ENCODE results near the gene UFC1. TPM values are rescaled to one million over a fixed set of nuclear protein-coding genes. Genes with fewer than 3 reads are reported as not detected.

UFC1 gene
- total and polyA plus RNA-seq, 2 of the 13 experiments (the other 11 are each of a cell fraction or from before 2014, with no cell fraction given), result 72.8 to 85.2 TPM

DNA sequence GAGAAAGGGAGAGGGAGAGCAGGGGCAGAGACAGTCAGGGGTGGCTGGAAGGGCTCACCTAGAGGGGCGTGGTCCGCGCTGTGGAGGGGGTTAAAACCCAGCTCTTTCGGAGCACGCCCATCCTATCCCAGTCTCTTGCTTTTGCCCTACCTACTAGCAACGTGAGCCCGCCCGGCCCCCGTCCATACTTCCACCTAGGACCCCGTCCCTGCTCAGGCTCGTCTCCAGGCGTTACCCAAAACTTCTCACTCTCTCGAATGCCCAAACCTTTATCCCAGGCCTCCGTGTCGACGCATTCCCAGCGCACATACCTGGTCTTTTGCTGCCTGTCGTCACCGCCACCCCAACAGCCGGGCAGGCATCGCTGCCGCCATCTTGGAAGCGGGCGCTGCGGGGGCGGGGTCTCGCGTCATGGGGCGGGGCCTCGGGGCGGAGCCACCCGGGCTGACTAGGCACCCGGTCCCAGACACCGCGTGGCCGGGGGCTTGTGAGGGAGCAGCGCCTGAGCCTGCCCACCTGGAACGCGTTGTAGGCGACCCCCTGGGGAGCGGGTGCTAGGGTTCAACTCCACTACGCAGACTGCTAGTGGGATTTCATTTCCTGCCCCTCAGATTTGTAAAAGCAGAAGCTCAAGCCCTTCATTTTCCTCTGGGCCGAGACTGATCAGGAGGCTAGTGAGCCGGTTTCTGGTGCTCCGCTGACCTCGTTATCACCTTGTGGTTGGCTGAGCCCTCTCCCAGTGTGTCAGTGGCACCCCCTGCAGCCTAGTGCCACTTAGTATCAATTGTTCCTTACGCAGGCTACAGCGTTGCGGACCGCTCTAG, 23.5 kb downstream of the UFC1 start, which contains the start of gene B4GALT3 (continued):
- TF ChIP-seq, protein P1, sequence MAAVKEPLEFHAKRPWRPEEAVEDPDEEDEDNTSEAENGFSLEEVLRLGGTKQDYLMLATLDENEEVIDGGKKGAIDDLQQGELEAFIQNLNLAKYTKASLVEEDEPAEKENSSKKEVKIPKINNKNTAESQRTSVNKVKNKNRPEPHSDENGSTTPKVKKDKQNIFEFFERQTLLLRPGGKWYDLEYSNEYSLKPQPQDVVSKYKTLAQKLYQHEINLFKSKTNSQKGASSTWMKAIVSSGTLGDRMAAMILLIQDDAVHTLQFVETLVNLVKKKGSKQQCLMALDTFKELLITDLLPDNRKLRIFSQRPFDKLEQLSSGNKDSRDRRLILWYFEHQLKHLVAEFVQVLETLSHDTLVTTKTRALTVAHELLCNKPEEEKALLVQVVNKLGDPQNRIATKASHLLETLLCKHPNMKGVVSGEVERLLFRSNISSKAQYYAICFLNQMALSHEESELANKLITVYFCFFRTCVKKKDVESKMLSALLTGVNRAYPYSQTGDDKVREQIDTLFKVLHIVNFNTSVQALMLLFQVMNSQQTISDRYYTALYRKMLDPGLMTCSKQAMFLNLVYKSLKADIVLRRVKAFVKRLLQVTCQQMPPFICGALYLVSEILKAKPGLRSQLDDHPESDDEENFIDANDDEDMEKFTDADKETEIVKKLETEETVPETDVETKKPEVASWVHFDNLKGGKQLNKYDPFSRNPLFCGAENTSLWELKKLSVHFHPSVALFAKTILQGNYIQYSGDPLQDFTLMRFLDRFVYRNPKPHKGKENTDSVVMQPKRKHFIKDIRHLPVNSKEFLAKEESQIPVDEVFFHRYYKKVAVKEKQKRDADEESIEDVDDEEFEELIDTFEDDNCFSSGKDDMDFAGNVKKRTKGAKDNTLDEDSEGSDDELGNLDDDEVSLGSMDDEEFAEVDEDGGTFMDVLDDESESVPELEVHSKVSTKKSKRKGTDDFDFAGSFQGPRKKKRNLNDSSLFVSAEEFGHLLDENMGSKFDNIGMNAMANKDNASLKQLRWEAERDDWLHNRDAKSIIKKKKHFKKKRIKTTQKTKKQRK (IDR thresholded peaks at IDR 0.05; ENCODE audit: low read length), result no peak
- TF ChIP-seq SP5 (CRISPR knock-in tag; IDR thresholded peaks at IDR 0.05; ENCODE audit: borderline replicate concordance, low read depth) (peak; percentile 55; the same call in 1 of the 2 replicates), SAP130 (CRISPR knock-in tag; IDR thresholded peaks at IDR 0.05; ENCODE audit: low read depth) (peak; percentile 95), ZNF883 (CRISPR knock-in tag; IDR thresholded peaks at IDR 0.05; ENCODE audit: not compliant biosample characterization) (peak; percentile 85), ZNF7 (CRISPR knock-in tag; IDR thresholded peaks at IDR 0.05) (no peak), NRL (CRISPR knock-in tag; IDR thresholded peaks at IDR 0.05; ENCODE audit: borderline replicate concordance) (0 out of 2 replicates have a peak, but pooled peaks have one; percentile 77), GATA4 (IDR thresholded peaks at IDR 0.05; ENCODE audit: borderline replicate concordance, low read depth) (peak; percentile 59; the same call in 1 of the 2 replicates)
- TF ChIP-seq, protein P2, sequence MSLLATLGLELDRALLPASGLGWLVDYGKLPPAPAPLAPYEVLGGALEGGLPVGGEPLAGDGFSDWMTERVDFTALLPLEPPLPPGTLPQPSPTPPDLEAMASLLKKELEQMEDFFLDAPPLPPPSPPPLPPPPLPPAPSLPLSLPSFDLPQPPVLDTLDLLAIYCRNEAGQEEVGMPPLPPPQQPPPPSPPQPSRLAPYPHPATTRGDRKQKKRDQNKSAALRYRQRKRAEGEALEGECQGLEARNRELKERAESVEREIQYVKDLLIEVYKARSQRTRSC (CRISPR knock-in tag; IDR thresholded peaks at IDR 0.05; ENCODE audit: low read depth), result peak; percentile 77; the same call in 1 of the 2 replicates
- TF ChIP-seq, protein P3, sequence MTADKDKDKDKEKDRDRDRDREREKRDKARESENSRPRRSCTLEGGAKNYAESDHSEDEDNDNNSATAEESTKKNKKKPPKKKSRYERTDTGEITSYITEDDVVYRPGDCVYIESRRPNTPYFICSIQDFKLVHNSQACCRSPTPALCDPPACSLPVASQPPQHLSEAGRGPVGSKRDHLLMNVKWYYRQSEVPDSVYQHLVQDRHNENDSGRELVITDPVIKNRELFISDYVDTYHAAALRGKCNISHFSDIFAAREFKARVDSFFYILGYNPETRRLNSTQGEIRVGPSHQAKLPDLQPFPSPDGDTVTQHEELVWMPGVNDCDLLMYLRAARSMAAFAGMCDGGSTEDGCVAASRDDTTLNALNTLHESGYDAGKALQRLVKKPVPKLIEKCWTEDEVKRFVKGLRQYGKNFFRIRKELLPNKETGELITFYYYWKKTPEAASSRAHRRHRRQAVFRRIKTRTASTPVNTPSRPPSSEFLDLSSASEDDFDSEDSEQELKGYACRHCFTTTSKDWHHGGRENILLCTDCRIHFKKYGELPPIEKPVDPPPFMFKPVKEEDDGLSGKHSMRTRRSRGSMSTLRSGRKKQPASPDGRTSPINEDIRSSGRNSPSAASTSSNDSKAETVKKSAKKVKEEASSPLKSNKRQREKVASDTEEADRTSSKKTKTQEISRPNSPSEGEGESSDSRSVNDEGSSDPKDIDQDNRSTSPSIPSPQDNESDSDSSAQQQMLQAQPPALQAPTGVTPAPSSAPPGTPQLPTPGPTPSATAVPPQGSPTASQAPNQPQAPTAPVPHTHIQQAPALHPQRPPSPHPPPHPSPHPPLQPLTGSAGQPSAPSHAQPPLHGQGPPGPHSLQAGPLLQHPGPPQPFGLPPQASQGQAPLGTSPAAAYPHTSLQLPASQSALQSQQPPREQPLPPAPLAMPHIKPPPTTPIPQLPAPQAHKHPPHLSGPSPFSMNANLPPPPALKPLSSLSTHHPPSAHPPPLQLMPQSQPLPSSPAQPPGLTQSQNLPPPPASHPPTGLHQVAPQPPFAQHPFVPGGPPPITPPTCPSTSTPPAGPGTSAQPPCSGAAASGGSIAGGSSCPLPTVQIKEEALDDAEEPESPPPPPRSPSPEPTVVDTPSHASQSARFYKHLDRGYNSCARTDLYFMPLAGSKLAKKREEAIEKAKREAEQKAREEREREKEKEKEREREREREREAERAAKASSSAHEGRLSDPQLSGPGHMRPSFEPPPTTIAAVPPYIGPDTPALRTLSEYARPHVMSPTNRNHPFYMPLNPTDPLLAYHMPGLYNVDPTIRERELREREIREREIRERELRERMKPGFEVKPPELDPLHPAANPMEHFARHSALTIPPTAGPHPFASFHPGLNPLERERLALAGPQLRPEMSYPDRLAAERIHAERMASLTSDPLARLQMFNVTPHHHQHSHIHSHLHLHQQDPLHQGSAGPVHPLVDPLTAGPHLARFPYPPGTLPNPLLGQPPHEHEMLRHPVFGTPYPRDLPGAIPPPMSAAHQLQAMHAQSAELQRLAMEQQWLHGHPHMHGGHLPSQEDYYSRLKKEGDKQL (CRISPR knock-in tag; IDR thresholded peaks at IDR 0.05; ENCODE audit: low read depth), result no peak
- TF ChIP-seq, protein P4, sequence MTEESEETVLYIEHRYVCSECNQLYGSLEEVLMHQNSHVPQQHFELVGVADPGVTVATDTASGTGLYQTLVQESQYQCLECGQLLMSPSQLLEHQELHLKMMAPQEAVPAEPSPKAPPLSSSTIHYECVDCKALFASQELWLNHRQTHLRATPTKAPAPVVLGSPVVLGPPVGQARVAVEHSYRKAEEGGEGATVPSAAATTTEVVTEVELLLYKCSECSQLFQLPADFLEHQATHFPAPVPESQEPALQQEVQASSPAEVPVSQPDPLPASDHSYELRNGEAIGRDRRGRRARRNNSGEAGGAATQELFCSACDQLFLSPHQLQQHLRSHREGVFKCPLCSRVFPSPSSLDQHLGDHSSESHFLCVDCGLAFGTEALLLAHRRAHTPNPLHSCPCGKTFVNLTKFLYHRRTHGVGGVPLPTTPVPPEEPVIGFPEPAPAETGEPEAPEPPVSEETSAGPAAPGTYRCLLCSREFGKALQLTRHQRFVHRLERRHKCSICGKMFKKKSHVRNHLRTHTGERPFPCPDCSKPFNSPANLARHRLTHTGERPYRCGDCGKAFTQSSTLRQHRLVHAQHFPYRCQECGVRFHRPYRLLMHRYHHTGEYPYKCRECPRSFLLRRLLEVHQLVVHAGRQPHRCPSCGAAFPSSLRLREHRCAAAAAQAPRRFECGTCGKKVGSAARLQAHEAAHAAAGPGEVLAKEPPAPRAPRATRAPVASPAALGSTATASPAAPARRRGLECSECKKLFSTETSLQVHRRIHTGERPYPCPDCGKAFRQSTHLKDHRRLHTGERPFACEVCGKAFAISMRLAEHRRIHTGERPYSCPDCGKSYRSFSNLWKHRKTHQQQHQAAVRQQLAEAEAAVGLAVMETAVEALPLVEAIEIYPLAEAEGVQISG (CRISPR knock-in tag; IDR thresholded peaks at IDR 0.05), result no peak; the same call in none of the 2 replicates
- TF ChIP-seq, protein P5, sequence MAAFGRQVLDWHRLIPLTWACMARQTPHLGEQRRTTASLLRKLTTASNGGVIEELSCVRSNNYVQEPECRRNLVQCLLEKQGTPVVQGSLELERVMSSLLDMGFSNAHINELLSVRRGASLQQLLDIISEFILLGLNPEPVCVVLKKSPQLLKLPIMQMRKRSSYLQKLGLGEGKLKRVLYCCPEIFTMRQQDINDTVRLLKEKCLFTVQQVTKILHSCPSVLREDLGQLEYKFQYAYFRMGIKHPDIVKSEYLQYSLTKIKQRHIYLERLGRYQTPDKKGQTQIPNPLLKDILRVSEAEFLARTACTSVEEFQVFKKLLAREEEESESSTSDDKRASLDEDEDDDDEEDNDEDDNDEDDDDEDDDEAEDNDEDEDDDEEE (CRISPR knock-in tag; IDR thresholded peaks at IDR 0.05), result no peak
- TF ChIP-seq, protein P6, sequence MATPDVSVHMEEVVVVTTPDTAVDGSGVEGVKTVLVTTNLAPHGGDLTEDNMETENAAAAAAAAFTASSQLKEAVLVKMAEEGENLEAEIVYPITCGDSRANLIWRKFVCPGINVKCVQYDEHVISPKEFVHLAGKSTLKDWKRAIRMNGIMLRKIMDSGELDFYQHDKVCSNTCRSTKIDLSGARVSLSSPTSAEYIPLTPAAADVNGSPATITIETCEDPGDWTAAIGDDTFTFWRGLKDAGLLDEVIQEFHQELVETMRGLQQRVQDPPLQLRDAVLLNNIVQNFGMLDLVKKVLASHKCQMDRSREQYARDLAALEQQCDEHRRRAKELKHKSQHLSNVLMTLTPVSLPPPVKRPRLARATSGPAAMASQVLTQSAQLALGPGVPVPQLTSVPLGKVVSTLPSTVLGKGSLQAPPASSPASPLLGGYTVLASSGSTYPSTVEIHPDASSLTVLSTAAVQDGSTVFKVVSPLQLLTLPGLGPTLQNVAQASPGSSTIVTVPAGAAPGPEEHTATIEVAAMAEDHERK (CRISPR knock-in tag; IDR thresholded peaks at IDR 0.05; ENCODE audit: low read depth), result no peak

Measured in HepG2 (cell line).